Fibroblast of skin of abdomen (primary cell): ENCODE results near the gene STRN4. TPM values are rescaled to one million over a fixed set of nuclear protein-coding genes. Genes with fewer than 3 reads are reported as not detected.
A peak's percentile ranks its signal among the peaks of the same experiment; 100 is the strongest.
"Not testable (repeated sequence)": the region's sequence is repeated elsewhere in the genome, so short reads cannot be mapped to it uniquely, and the experiment has no call there.

ENCODE experiments used
- DNase-seq: peaks from one replicate; pipeline ENCODE4 v3.0.0-alpha.2; 2013
- polyA plus RNA-seq, 2 experiments: library from polyadenylated mRNA; unstranded; fragments of 120-200 nt; gene quantifications; one replicate each; pipeline ENCODE4 v1.2.1, GENCODE V29; 2013; ENCODE audit not compliant: insufficient read length in 2 of 2

The STRN4 gene
- polyA plus RNA-seq (2013, experiment 1 of 2; ENCODE audit: insufficient read length): 71.2 TPM
- polyA plus RNA-seq (2013, experiment 2 of 2; ENCODE audit: insufficient read length): 76.7 TPM

GRCh38 chr19:46746281-46747057 is at the start of gene STRN4:
Gene STRN4, minus strand, starts transcription at chr19:46746450. Its CDS starts 20 bp downstream, at chr19:46746430.
- peak; percentile 63 for DNase-seq

DNA sequence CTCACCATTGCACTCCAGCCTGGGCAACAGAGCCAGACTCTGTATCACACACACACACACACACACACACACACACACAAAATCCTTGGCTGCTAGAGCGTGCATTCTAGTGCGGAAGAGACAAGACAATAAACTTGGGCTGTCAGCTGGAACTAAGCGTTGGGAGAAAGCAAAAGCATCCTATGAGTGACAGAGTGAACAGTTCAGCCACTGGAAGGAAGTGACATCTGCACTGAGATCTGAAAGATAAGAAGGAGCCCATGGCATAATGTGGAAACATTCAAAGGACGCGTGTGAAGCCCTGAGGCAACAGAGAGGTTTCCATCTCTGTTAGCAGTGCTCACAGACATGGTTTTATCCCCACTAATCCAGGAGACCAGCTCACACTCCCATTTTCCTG is 45.7 kb upstream of the STRN4 start:
- DNase-seq: no peak

GRCh38 chr19:46789371-46789770 is 43.1 kb upstream of the STRN4 start:
- DNase-seq: no peak

DNA sequence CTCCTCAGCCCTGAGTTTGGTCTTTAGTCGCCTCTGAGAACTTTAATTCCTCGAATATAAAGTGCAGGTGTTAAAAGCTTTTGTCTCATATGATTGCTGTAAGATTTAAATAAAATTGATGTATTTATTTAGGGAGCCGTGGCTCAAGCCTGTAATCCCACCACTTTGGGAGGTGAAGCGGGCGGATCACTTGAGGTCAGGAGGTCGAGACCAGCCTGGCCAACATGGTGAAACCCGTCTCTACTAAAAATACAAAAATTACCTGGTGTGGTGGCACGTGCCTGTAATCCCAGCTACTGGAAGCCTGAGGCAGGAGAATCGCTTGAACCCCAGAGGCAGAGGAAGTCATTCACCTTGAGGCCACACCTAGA is 42.7 kb upstream of the STRN4 start:
- no peak for DNase-seq

DNA sequence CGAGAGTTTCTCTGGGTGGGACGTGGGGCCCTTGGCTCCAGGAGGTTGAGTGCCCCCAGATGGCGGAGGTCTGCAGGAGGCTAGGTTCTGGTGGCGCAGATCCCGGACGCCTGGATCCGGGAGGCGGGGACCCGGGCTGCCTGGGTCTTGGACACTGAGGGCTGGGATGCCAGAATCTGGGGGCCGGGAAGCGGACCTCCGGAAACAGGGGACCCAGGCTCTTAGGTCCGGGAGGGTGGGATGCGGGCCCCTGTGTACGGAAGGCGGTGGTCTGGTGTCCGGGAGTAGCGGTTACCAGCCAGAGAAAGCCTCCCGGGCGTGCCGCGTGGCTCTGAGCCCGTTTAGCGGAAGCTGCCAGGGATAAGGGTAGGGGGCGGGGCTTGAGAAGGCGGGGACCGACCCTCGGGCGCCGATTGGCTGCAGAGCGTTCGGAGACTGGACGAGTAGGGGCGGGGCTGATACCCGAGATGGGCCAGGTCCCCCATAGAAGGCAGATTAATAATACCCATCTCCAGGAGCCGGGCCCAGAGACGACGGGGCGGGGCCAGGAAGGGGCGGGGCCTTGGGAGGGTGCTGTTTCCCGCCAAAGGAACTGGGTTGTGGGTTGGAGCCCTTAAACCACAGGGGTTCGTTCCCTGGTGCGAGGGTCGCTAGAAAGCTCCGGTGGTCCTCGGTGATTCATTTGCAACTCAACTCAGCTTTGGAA is 42.2 kb upstream of the STRN4 start, which contains the start of gene SLC1A5:
TSS of gene SLC1A5 (minus strand) at position 333 of the 706 bp plus-strand sequence. CDS start 629 bp downstream, outside the sequence.
- peak; percentile 98 for DNase-seq

- peak; percentile 76 for DNase-seq
These were observed 41.3 kb upstream of the STRN4 start for GRCh38 chr19:46787331-46788261.

GRCh38 chr19:46787040-46787330 is 40.7 kb upstream of the STRN4 start:
- DNase-seq: no peak

- peak; percentile 88 for DNase-seq
These were observed 40.2 kb upstream of the STRN4 start for GRCh38 chr19:46786236-46787039.

DNA sequence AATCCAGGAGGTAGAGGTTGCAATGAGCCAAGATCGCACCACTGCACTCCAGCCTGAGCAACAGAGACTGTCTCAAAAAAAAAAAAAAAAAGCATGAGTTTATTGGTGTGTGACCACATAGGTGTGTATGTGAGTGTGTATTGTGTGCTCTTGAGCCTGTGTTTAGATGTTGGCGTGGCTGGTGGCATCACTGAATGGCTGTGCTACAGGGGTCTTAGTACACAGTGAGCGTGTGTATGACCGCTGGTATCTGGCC is 39.7 kb upstream of the STRN4 start:
- DNase-seq: no peak

GRCh38 chr19:46785054-46785979 is 39.1 kb upstream of the STRN4 start:
- no peak for DNase-seq

DNA sequence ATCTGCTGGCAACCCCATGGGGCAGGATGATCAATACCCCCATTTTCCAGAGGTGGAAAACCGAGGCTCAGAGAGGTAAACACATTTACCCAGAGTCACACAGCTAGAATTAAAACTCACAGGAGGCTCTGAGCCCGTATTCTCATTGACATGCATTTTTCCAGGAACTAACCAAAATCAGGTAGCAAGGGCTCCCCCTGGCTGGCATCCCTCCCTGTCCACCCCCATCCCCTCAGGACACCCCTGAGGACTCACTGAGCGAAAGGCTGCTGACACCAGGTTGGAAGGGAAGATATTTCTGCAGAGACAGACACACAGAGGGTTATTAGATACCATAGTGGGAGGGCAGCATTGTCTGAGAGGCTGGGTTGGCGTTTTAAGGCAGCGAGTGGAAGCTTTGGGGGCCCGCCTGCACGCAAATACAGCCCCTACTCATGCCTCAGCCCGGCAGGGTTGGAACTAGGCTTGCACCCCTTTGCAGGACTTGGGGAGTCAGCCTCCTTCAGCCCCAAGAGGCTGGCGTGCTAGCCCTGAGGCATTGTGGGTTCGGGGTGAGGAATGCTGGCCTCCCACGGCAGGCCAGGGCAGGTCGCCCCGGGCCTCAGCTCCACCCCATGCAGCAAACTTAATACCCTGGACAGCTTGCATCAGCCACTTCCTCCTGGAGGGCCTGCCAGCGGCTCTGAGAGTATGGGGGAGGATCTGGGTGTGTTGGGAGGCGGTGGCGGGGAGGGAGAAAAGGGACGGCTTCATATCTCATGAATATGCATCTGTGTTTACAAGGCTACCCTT is 38.2 kb upstream of the STRN4 start:
- peak; percentile 97 for DNase-seq

DNA sequence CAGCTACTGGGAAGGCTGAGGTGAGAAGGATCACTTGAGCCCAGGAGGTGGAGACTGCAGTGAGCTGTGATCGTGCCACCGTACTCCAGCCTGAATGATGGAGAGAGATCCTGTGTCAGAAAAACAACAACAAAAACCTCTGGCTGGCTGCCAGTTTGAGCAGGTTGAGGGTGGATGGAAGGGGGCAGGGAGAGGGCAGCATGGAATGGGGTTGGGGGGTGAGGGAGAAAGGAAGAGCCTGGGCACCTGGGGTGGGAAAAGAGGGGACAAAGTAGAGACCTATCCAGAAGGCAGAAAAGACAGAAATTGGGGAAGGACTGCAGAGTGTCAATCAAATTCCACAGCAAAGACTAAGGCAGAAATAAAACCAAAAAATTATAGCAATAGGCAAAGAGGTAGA is 37.4 kb upstream of the STRN4 start:
- DNase-seq: no peak

DNA sequence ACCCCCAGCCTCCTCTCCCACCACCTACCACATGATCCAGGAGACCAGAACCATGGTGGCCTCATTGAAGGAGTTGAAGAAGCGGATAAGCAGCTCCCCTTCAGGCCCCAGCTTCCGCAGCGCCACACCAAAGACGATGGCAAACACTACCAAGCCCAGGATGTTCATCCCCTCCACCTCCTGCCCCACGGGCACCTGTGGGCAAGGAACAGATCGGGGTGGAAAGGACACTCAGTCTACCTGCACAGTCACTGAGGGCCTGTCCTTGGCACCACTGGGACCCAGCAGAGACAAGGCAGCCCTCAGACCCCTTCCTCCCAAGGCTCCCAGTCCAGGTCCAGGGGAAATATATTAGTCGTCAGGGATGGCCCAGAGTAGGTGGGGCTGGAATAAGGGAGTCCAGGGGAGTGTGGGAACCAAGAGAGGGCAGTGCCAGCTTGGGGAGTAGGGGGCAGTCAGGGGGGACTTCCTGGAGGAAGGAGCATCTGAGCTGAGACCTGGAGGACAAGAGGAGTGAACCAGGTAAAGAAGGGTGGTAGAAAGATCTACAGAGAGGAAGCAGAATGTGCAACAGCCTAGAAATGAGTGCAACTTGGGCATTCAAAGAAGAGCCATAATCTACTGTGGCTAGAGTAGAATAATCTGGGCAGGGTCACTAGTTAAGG is 36.2 kb upstream of the STRN4 start:
- DNase-seq: no peak

- DNase-seq: not testable (repeated sequence)
These were observed 31.9 kb upstream of the STRN4 start for GRCh38 chr19:46777956-46778645.

GRCh38 chr19:46776927-46777911 is 31.0 kb upstream of the STRN4 start:
- no peak for DNase-seq

DNA sequence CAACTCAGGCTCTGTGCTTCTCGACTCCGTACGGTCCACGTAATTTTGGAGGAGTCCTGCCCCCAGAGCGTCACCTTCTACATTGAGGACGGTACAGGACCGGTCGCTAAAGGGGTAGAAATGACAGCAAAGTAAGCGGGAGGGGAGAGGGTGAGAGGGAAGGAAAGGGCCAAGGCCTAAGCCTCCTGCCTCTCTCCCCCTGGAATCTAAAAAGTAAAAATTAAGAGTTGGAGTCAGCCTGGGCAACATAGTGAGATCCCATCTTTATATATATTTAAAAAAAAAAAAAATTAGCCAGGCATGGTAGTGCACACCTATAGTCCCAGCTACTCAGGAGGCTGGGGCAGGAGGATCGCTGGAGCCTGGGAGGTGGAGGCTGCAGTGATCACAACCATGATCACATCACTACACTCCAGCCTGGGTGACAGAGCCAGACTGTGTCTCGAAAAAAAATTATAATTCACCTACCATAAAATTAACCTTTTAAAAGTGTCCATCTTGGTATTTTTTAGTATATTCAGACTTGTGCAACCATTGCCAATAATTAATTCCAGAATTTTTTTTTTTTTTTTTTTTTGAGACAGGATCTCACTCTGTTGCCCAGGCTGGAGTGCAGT is 29.5 kb upstream of the STRN4 start:
- no peak for DNase-seq

DNA sequence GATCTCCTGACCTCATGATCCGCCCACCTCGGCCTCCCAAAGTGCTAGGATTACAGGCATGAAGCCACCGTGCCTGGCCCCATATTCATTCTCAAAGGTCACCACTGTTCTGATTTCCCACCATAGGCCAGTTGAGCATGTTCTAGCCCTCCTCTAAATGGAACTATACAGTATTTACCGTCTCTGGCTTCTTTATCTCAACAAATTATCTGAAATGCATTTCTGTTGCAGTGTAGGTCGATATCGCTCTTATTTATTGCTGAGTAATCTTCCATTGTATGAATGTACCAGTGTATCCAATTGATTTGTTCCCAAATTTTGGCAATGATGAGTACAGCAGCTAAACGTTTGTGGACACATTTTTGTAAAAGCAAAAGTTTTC is 26.8 kb upstream of the STRN4 start:
- no peak for DNase-seq
